Stimulated activated CD4-positive, alpha-beta T cell treated with anti-CD3 and anti-CD28 coated beads, Interleukin-4, amount 100 ng/mL, for 48 hours (primary cell): ENCODE results near the gene RNF19B.

ENCODE experiments used
- DNase-seq, 2 donors: peaks; one replicate each; pipeline ENCODE4 v3.0.0-alpha.2; 2020; ENCODE audit warnings: low read depth in 2 of 2

The RNF19B gene

DNA sequence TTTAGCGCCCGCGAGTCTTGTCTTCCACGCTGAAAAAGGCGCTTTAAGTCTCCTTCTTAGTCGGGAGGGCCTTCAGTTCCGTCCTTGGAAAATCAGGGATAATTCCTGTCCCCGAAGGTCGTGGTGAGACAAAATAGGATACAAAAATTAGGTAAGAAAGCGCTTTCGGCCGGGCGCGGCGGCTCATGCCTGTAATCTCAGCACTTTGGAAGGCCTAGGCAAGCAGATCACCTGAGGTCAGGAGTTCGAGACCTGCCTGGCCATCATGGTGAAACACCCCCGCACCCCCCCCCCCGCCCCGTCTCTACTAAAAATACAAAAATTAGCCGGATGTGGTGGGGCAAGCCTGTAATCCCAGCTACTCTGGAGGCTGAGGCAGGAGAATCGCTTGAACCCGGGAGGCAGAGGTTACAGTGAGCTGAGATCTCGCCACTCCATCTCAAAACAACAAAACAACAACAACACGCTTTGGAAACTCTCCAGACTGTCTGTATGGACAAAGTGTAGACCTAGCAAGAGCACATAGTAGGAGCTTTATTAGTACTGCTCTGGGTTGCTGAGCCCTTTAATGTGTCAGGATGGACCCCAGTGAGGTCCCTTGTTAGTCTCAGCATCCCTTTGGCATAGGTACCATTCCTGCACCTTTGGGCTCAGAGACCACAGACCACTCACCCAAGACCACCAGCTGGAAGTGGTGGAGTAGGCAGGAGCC lies 62.6 kb downstream of the RNF19B start:
- DNase-seq: no peak

GRCh38 chr1:32900956-32901822 lies 63.4 kb downstream of the RNF19B start, which contains the start of gene TMEM54:
Gene TMEM54, minus strand, starts transcription at chr1:32901389. Its CDS starts 151 bp downstream, at chr1:32901238.
- no peak for DNase-seq

DNA sequence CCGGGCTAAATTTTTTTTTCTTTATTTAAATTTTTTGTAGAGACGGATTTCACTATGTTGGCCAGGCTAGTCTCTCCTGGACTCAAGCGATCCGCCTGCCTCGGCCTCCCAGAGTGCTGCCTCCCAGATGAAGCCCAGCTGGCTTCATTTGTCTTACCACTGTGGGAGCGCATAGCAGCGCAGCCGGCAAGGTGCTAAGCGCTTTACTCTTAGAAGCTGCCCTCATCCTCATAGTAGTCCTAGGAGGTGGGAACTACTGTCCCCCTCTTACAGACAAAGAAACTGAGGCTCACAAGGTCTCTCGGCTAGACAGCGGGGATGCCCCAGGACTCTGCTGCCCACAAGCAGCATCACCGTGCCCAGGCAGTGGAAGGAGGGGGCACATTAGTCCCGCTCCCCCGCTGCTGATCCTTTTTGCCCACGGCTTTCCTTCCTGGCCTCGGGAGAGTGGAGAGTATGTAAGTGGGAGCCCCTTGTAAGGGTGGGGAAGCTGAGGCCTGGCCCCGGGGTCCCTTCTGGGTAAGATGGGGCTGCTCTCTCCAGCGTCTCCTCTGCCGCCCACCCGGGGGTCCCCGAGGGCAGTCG lies 64.1 kb downstream of the RNF19B start:
- no peak for DNase-seq

- DNase-seq: no peak
Measured at GRCh38 chr1:32899586-32900296, 64.9 kb downstream of the RNF19B start.

DNA sequence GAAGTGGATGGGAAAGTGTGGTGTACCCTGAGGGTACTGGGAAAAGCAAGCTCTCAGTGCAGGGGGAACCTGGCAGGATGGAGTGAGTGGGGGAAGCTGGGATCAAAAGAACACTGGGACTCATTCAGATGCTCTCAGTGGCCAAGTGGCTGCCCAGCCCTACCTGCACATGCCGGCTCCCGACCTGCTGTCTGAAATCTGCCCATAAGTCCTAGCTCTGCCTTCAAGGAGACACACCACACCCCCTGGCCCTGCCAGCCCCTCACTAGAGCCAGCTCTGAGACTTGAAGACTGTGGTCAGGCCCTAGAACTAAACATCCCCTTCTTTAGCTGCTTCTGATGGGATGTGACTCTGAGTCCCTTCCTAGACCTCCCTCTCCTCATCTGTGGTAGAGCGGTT lies 65.7 kb downstream of the RNF19B start:
- no peak for DNase-seq

- no peak for DNase-seq
Measured at GRCh38 chr1:32898056-32898455, 66.6 kb downstream of the RNF19B start.

GRCh38 chr1:32897082-32898049 lies 67.2 kb downstream of the RNF19B start:
- DNase-seq: no peak

DNA sequence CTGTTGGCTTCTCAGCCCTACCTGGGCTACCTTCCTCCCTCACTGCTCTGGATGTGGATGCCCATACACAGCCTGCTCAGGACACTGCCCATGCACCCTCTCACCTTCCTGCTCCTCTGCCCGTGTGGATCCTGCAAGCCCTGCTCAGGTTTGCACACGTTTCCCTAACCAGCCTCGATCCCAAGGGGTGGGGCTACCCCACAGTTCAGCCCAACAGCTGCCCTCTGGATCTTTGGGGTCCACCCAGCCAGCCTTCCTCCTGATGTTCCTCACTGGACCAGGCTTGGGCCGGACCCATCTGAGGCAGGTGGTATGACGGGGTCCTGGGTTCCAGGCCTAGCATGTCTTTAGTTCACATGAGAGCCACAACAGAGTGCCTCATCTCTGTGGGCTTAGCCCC lies 68.2 kb downstream of the RNF19B start:
- no peak for DNase-seq

DNA sequence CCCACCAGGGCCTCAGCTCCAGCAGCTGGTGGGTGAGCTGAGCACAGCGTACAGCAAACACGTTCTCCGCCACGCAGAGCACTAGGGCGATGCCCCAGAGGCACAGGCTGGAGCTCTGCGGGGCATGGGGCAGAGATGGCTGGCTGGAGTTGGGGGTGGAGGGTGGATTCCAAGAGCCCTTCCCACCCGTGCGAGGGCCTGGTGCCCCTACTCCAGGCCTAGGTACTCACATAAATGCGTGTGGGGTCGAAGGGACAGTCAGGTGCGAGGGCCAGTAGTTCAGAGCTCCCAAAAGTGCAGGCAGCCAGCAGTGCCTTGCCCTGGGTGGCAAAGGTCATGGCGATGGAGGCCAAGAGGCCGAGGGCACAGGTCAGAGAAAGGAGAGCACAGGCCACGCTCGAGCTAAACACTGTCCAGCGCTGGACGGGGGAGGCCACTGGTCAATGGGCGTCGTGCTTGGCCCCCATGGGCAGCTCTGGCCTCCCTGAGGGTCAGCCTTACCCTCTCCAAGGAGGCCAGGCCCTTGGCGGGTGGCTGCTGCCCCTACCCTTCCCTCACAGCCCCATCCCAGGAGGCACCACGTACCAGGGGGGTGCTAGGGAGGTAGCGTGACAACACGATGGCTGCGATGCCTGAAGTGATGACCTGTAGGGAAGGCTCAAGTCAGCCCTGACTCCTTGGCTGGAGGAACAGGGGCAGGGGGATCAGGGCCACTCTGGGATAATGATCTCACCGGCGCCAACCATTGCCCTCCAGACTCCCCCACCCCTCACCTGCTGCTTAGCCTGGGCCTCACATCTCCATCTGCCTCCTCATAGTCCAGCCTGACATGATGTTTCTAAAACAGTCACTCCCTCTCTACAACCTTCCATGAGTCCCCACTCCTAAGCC lies 69.0 kb downstream of the RNF19B start:
- DNase-seq: no peak

GRCh38 chr1:32894681-32895080 lies 69.9 kb downstream of the RNF19B start:
- no peak for DNase-seq

DNA sequence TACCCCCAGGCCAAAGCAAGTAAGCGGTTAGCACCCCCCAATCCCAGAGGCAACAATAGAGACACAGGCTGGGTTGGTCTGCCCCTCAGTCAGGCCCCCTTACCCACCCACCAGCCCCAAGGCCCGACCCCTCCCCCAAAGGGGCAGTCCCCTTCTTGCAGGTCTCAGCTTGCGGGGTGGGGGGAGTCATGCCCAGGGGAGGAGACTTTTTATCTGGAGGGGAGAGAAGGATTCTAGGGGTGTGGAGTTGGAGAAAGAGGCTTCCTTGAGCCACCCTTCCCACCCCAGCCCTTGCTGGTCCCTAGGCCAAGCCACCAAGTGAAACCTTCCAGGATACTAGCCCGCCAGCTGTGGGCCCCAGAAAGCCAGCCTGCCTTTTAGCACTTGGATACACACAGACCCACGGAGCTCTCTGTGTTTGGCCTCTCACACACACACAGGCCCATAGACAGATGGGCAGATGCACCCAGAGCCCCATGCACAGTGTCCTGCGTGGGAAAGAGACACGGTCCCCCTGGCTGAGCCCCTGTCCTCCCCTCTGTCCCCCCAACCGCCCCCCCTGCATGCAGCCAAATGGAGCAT lies 70.5 kb downstream of the RNF19B start:
- no peak for DNase-seq

- no peak for DNase-seq
Measured at GRCh38 chr1:32893198-32894018, 71.2 kb downstream of the RNF19B start.

- DNase-seq: peak; percentile 32 to 63
Measured at GRCh38 chr1:32892368-32893197, 72.0 kb downstream of the RNF19B start.

GRCh38 chr1:32891630-32892029 lies 73.0 kb downstream of the RNF19B start:
- DNase-seq: no peak

DNA sequence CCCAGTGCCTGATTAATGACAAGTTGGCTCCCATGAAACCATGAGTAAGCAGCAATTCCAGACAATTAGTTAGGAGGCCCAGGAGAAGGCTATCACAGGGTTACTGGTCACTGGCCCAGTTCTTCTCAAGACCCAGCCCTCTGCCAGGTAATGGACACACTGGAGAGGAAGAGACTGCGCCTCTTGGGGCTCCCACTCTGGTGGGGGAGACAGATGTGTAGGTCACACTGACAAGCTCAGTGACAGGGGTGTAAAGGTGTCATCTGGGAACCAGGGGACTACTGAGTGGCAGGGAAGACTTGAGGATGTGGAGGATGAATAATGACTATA lies 73.4 kb downstream of the RNF19B start:
- DNase-seq: no peak

GRCh38 chr1:32890516-32891240 lies 73.9 kb downstream of the RNF19B start:
- DNase-seq: no peak

DNA sequence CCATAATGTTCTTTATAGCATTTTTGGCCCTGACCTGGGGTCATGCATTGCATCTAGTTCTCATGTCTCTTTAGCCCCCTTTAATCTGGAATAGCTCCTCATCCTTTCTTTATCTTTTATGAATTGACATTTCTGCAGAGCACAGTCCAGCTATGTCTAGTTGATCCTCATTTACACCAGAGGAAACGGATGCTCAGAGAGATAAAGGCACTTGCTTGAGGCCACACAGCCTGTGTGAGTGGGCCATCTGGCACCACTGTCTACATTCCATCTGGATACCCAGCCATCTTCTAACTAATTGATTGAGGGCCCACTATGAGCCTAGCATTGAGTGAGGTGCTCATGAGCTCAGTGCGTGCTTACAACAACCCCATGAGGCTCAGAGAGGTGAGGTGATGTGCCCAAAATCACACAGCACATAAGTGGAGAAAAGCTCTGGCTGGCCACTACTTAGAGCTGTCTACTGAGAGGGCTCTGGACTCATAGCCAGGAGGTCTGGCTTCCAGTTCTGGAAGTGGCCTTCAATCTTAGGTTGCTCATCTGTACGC lies 74.8 kb downstream of the RNF19B start:
- DNase-seq: no peak
